Lower lobe of right lung (tissue), 2 donors: ENCODE data around the gene AMBRA1. TPM values are rescaled to one million over a fixed set of nuclear protein-coding genes. Genes with fewer than 3 reads are reported as not detected.
A peak's percentile ranks its signal among the peaks of the same experiment; 100 is the strongest.

Experiments
- ATAC-seq, 2 donors: fragments of 200-7000 bp; cut with Tn5 transposase; one replicate each; pipeline ENCODE4 v1.9.1; 2020 to 2022; ENCODE audit warnings: mild to moderate bottlenecking in 2 of 2, moderate library complexity in 2 of 2
- DNase-seq: peaks from one replicate; pipeline ENCODE4 v3.0.0-alpha.2; 2020
- H3K27ac ChIP-seq: fragments of 200-600 bp; one replicate; pipeline ENCODE4 v1.8.0; 2022
- H3K27me3 ChIP-seq: fragments of 200-600 bp; one replicate; pipeline ENCODE4 v1.8.0; 2022; ENCODE audit warnings: low read depth
- H3K36me3 ChIP-seq: fragments of 200-600 bp; one replicate; pipeline ENCODE4 v1.8.0; 2022; ENCODE audit warnings: mild to moderate bottlenecking
- H3K4me1 ChIP-seq: fragments of 200-600 bp; one replicate; pipeline ENCODE4 v1.8.0; 2022
- H3K4me3 ChIP-seq: fragments of 200-600 bp; one replicate; pipeline ENCODE4 v1.8.0; 2022; ENCODE audit warnings: mild to moderate bottlenecking
- H3K9me3 ChIP-seq: fragments of 200-600 bp; one replicate; pipeline ENCODE4 v1.8.0; 2022
- intact Hi-C: fragments of 100-400 bp; cut with DNase I; formaldehyde crosslinking; loops from one replicate; pipeline ENCODE4 v1.11.0; 2022
- total RNA-seq: library from RNA; stranded (reverse); fragmentation: NEBNext Ultra II Directional; extraction: Animal tissue kit (Norgen Biotek cat#: 25700); gene quantifications from one replicate; pipeline ENCODE4 v1.2.1, GENCODE V29; 2021
- TF ChIP-seq, protein P1 (sequence below): fragments of 200-600 bp; IDR thresholded peaks from one replicate; pipeline ENCODE4 v1.8.0; 2022; ENCODE audit warnings: antibody characterized with exemption, mild to moderate bottlenecking
- donor health status: DM: no; HTN: yes; CAD: no; lungs with severe emphysema.

Gene AMBRA1
- total RNA-seq, 1 donor from 2014 or later = 39.9 TPM

DNA sequence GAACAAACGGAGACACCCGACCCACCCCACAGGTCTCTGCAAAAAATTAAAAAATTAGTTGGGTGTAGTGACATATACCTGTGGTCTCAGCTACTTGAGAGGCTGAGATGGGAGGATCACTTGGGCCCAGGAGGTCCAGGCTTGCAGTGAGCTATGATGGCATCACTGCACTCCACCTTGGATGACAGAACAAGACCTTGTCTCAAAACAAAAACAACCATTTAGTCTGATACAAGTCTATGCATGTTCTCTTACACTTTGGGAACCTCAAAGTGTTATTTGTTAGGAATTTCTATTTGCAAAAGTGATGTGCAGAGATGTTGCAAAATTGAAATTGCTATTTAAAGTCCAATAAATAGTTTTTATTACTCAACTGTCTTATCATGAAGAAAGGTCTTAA is 37.9 kb upstream of the AMBRA1 start:
- DNase-seq (no peak), ATAC-seq (no peak)
- TF ChIP-seq, protein P1, sequence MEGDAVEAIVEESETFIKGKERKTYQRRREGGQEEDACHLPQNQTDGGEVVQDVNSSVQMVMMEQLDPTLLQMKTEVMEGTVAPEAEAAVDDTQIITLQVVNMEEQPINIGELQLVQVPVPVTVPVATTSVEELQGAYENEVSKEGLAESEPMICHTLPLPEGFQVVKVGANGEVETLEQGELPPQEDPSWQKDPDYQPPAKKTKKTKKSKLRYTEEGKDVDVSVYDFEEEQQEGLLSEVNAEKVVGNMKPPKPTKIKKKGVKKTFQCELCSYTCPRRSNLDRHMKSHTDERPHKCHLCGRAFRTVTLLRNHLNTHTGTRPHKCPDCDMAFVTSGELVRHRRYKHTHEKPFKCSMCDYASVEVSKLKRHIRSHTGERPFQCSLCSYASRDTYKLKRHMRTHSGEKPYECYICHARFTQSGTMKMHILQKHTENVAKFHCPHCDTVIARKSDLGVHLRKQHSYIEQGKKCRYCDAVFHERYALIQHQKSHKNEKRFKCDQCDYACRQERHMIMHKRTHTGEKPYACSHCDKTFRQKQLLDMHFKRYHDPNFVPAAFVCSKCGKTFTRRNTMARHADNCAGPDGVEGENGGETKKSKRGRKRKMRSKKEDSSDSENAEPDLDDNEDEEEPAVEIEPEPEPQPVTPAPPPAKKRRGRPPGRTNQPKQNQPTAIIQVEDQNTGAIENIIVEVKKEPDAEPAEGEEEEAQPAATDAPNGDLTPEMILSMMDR = no peak
- Histone ChIP-seq H3K9me3 (no peaks in the 10 kb centered on the region), H3K4me3 (no peak overlapping the region), H3K36me3 (peaks cover 59% of the 10 kb centered on the region), H3K27ac (no peak overlapping the region), H3K4me1 (no peaks in the 10 kb centered on the region), H3K27me3 (no peaks in the 10 kb centered on the region)
- intact Hi-C loops = no loop called here

DNA sequence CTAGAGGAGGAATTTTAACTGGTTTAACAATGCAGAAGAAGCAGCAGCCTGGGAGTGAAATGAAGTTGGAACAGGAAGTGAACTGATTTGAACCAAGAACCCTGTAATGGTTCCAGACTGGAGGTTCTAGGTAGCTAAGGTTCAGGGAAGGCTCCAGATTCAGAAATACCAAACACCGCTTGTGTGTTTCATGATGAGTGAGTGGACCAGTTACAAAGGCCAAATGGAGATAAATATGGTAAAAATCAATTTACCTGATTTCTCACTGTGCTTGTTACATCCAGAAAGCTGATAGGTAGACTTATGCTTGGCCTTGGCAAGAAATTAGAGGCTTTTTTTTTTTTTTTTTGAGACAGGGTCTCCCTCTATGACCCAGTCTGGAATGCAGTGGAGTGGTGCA is 36.4 kb upstream of the AMBRA1 start:
- Histone ChIP-seq H3K9me3 (no peaks in the 10 kb centered on the region), H3K27ac (no peak overlapping the region), H3K4me1 (no peaks in the 10 kb centered on the region), H3K4me3 (no peak overlapping the region), H3K36me3 (peaks cover 58% of the 10 kb centered on the region), H3K27me3 (no peaks in the 10 kb centered on the region)
- ATAC-seq = no peak
- DNase-seq = no peak
- intact Hi-C loops = no loop called here
- TF ChIP-seq, protein P1 = no peak

DNA sequence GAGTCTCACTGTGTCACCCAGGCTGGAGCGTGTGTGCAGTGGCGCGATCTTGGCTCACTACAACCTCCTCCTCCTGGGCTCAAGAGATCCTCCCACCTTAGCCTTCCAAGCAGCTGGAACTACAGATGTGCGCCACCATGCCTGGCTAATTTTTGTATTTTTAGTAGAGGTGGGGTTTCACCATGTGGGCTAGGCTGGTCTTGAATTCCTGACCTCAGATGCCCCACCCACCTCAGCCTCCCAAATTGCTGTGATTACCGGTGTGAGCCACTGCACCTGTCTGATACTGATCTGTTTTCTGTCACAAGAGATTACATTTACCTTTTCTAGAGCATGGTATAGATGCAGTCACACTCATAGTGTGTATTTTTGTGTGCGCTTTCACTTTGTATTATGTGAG is 35.1 kb upstream of the AMBRA1 start:
- no peaks in the 10 kb centered on the region for H3K27me3 ChIP-seq
- intact Hi-C loops = no loop called here
- ATAC-seq = no peak
- DNase-seq = no peak
- TF ChIP-seq, protein P1 = no peak
- H3K4me1 ChIP-seq = no peaks in the 10 kb centered on the region
- no peaks in the 10 kb centered on the region for H3K9me3 ChIP-seq
- H3K4me3 ChIP-seq = no peak overlapping the region
- no peak overlapping the region for H3K27ac ChIP-seq
- H3K36me3 ChIP-seq = peaks cover 69% of the 10 kb centered on the region

DNA sequence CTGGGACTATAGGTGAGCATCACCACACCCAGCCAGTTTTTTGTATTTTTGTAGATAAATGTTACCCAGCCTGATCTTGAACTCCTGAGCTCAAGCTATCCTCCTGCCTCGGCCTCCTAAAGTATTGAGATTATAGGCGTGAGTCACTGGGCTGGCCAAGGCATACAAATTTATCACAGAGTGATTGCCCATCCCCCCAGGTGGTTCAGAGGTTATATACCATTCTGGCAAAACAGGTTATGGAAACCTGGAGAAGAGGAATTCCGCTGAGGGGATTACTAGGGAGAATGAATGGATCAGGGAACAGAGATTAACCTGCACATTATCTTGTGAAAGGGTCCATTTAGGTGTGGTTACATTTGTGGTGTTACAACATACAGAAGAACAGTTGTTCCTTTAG is 31.6 kb upstream of the AMBRA1 start:
- H3K4me1 ChIP-seq = peaks cover 6% of the 10 kb centered on the region
- TF ChIP-seq, protein P1 = no peak
- H3K36me3 ChIP-seq = peaks cover 84% of the 10 kb centered on the region
- H3K27me3 ChIP-seq = no peaks in the 10 kb centered on the region
- no peak overlapping the region for H3K4me3 ChIP-seq
- no peaks in the 10 kb centered on the region for H3K9me3 ChIP-seq
- no peak for DNase-seq
- no peak for ATAC-seq
- no peak overlapping the region for H3K27ac ChIP-seq
- intact Hi-C loops = no loop called here

DNA sequence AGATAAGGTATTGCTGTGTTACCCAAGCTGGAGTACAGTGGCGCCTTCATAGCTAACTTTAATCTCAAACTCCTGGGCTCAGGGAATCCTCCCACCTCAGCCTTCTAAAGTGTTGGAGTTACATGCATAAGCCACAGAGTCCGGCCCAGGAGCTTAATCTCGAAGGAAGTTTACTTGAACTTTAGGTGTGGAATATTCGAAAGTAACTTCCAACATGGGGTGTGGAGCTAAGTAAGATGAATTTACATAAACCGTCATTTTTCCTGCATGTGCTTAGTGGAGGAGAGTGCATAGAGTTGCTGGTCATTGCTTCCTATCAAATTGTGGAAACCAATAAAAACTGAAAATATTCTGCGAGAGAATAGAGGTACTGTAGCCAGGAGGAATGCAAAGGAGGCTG is 25.0 kb upstream of the AMBRA1 start:
- H3K4me3 ChIP-seq = peak overlapping the region; percentile 91
- DNase-seq = no peak
- TF ChIP-seq, protein P1 = no peak
- no peaks in the 10 kb centered on the region for H3K27me3 ChIP-seq
- peaks cover 40% of the 10 kb centered on the region for H3K4me1 ChIP-seq
- intact Hi-C loops = no loop called here
- H3K36me3 ChIP-seq = peaks cover 36% of the 10 kb centered on the region
- no peak overlapping the region for H3K27ac ChIP-seq
- no peak for ATAC-seq
- no peaks in the 10 kb centered on the region for H3K9me3 ChIP-seq

DNA sequence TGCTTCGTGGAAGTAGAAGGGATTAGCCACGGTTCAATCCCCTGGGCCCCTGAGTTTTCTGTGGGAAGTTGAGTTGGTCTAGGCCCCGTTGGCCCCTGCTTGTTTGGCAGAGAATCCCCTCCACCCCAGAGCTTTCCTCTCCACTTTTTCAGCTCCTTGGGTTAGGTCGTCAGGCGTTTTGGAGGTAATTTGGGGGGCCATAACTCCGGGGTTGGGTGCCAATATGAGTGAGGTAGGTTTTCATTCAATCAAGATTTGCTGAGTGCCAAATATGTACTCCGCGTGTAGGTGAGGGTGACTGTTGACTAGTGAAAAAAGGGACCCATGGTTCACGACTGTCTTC is 24.1 kb upstream of the AMBRA1 start:
- H3K27me3 ChIP-seq = no peaks in the 10 kb centered on the region
- TF ChIP-seq, protein P1 = no peak
- intact Hi-C loops = no loop called here
- peak overlapping the region; percentile 97 for H3K27ac ChIP-seq
- no peaks in the 10 kb centered on the region for H3K9me3 ChIP-seq
- H3K36me3 ChIP-seq = peaks cover 28% of the 10 kb centered on the region
- H3K4me1 ChIP-seq = peaks cover 40% of the 10 kb centered on the region
- DNase-seq = no peak
- no peak for ATAC-seq
- H3K4me3 ChIP-seq = peak overlapping the region; percentile 91
